H1 (cell line): ENCODE measurements around the gene RANGRF. TPM values are rescaled to one million over a fixed set of nuclear protein-coding genes. Genes with fewer than 3 reads are reported as not detected.

Source experiments
- CTCF ChIA-PET: fragments of 300-600 bp; sonication (Branson Sonifier 250); formaldehyde crosslinking; loops from one replicate; lab custom pipeline; 2021; ENCODE audit not compliant: partially characterized antibody; lab: Charles Lee
- POLR2A ChIA-PET: fragments of 300-600 bp; sonication (Branson Sonifier 250); formaldehyde crosslinking; loops from one replicate; lab custom pipeline; 2021; ENCODE audit warnings: inconsistent platforms; ENCODE audit not compliant: partially characterized antibody; lab: Charles Lee
- DNase-seq, 2 experiments: peaks; one replicate each; pipeline versions ENCODE4 v3.0.0 to v3.0.0-alpha.2; 2010 to 2022; ENCODE audit warnings: low spot score in 2 of 2, low read depth in 1 of 2, mixed read lengths in 1 of 2
- FAIRE-seq: peaks from 2 replicates; lab custom pipeline; 2011; peaks lifted over from hg19 to GRCh38; lab: Jason Lieb, UNC
- H2AFZ ChIP-seq: 2 replicates; pipeline ENCODE4 v1.8.1; 2012; ENCODE audit warnings: low read length, inconsistent platforms
- H2AK5ac ChIP-seq: 2 replicates; pipeline ENCODE4 v1.6.1; 2013; ENCODE audit warnings: low read depth, low read length
- H2BK120ac ChIP-seq: replicated peaks from 2 replicates; pipeline ENCODE3; 2013; ENCODE audit warnings: low read depth, low read length, inconsistent platforms
- H2BK12ac ChIP-seq: 2 replicates; pipeline ENCODE4 v1.6.1; 2013; ENCODE audit warnings: low read depth, low read length
- H2BK15ac ChIP-seq: 2 replicates; pipeline ENCODE4 v1.6.1; 2013; ENCODE audit warnings: low read length
- H2BK20ac ChIP-seq: 2 replicates; pipeline ENCODE4 v1.6.1; 2013; ENCODE audit warnings: low read length
- H2BK5ac ChIP-seq: 2 replicates; pipeline ENCODE4 v1.6.1; 2013; ENCODE audit warnings: low read depth, low read length
- H3K14ac ChIP-seq: 2 replicates; pipeline ENCODE4 v1.6.1; 2013; ENCODE audit warnings: inconsistent platforms; ENCODE audit not compliant: insufficient read length
- H3K18ac ChIP-seq: 2 replicates; pipeline ENCODE4 v1.6.1; 2013; ENCODE audit warnings: low read length; ENCODE audit errors: extremely low read depth
- H3K23ac ChIP-seq: 2 replicates; pipeline ENCODE4 v1.6.1; 2013; ENCODE audit warnings: inconsistent platforms; ENCODE audit not compliant: insufficient read length
- H3K23me2 ChIP-seq: 2 replicates; pipeline ENCODE4 v1.6.1; 2013; ENCODE audit warnings: low read depth, low read length
- H3K27ac ChIP-seq: 2 replicates; pipeline ENCODE4 v1.6.1; 2011; ENCODE audit warnings: low read depth, low read length, inconsistent platforms
- H3K27me3 ChIP-seq, 4 experiments: replicated peaks in 1 of 4; 1 replicate in 1 of 4; 2 replicates in 3 of 4; pipeline versions ENCODE4 v1.6.1 to v1.8.1; 2011 to 2013; ENCODE audit warnings: low read length in 3 of 4, mild to moderate bottlenecking in 3 of 4, inconsistent platforms in 2 of 4, mixed read lengths in 2 of 4, moderate library complexity in 1 of 4; ENCODE audit not compliant: control insufficient read depth in 3 of 4, insufficient read depth in 3 of 4; ENCODE audit errors: extremely low read depth in 1 of 4
- H3K36me3 ChIP-seq, 4 experiments: 2 replicates each; pipeline versions ENCODE4 v1.6.1 to v1.8.1; 2011 to 2013; ENCODE audit warnings: mild to moderate bottlenecking in 4 of 4, low read length in 3 of 4, moderate library complexity in 2 of 4, control low read depth in 1 of 4, inconsistent platforms in 1 of 4; ENCODE audit not compliant: insufficient read depth in 4 of 4, control insufficient read depth in 2 of 4
- H3K4ac ChIP-seq: replicated peaks from 2 replicates; pipeline ENCODE3; 2013; ENCODE audit warnings: low read length, low read depth, mixed read lengths, inconsistent platforms; ENCODE audit not compliant: insufficient read length
- H3K4me1 ChIP-seq, 4 experiments: replicated peaks in 1 of 4; 1 replicate in 1 of 4; 2 replicates in 3 of 4; pipeline versions ENCODE4 v1.6.1 to v1.8.1; 2011 to 2013; ENCODE audit warnings: low read length in 3 of 4, inconsistent platforms in 2 of 4, mixed read lengths in 1 of 4; ENCODE audit not compliant: insufficient read depth in 4 of 4, control insufficient read depth in 3 of 4
- H3K4me2 ChIP-seq, 2 experiments: 2 replicates each; pipeline versions ENCODE4 v1.6.1 to v1.8.1; 2011 to 2013; ENCODE audit warnings: low read depth in 2 of 2, low read length in 2 of 2, control low read depth in 1 of 2, inconsistent platforms in 1 of 2, mild to moderate bottlenecking in 1 of 2; ENCODE audit not compliant: insufficient read depth in 1 of 2
- H3K4me3 ChIP-seq, 4 experiments: fragments of 200-600, 300-600 bp in 1 of 4; sonication (generic), shearing (Covaris generic), sonication (Bioruptor Twin) in 1 of 4; 2 replicates each; pipeline versions ENCODE4 v1.5.1 to v1.8.1; 2011 to 2016; ENCODE audit warnings: low read length in 4 of 4, low read depth in 3 of 4, control low read depth in 2 of 4, inconsistent platforms in 2 of 4, mild to moderate bottlenecking in 2 of 4, mixed read lengths in 1 of 4, moderate library complexity in 1 of 4; ENCODE audit not compliant: insufficient read depth in 2 of 4; ENCODE audit errors: extremely low read depth in 1 of 4
- H3K56ac ChIP-seq: replicated peaks from 2 replicates; pipeline ENCODE3; 2013; ENCODE audit warnings: low read depth, mild to moderate bottlenecking, mixed read lengths, low read length, inconsistent platforms; ENCODE audit not compliant: insufficient read length
- H3K79me1 ChIP-seq: 2 replicates; pipeline ENCODE4 v1.6.1; 2013; ENCODE audit warnings: low read depth, low read length, control low read depth
- H3K79me2 ChIP-seq, 2 experiments: 2 replicates each; pipeline versions ENCODE4 v1.6.1 to v1.8.1; 2012 to 2013; ENCODE audit warnings: low read length in 2 of 2, mild to moderate bottlenecking in 2 of 2, inconsistent platforms in 1 of 2; ENCODE audit not compliant: insufficient read depth in 2 of 2, control insufficient read depth in 1 of 2
- H3K9ac ChIP-seq, 4 experiments: replicated peaks in 1 of 4; 1 replicate in 1 of 4; 2 replicates in 3 of 4; pipeline versions ENCODE4 v1.6.1 to v1.8.1; 2011 to 2013; ENCODE audit warnings: low read depth in 3 of 4, low read length in 3 of 4, control low read depth in 2 of 4, mild to moderate bottlenecking in 2 of 4, moderate library complexity in 2 of 4, inconsistent platforms in 1 of 4; ENCODE audit errors: extremely low read depth in 1 of 4
- H3K9me3 ChIP-seq, 2 experiments: 2 replicates each; pipeline versions ENCODE4 v1.6.1 to v1.8.1; 2012 to 2013; ENCODE audit warnings: mild to moderate bottlenecking in 2 of 2, moderate library complexity in 2 of 2, control low read depth in 1 of 2, inconsistent platforms in 1 of 2, low read depth in 1 of 2, low read length in 1 of 2, mixed read lengths in 1 of 2; ENCODE audit not compliant: insufficient read depth in 2 of 2
- H4K20me1 ChIP-seq, 2 experiments: replicated peaks in 1 of 2; 2 replicates each; pipeline versions ENCODE3 to v1.8.1; 2011 to 2013; ENCODE audit warnings: inconsistent platforms in 2 of 2, low read length in 2 of 2, mild to moderate bottlenecking in 1 of 2; ENCODE audit not compliant: insufficient read depth in 2 of 2, control insufficient read depth in 1 of 2
- H4K5ac ChIP-seq: 2 replicates; pipeline ENCODE4 v1.6.1; 2013; ENCODE audit warnings: low read length, low read depth, mixed read lengths, inconsistent platforms; ENCODE audit not compliant: insufficient read length
- H4K8ac ChIP-seq: 2 replicates; pipeline ENCODE4 v1.8.0; 2013; ENCODE audit warnings: mild to moderate bottlenecking, moderate library complexity, low read length, inconsistent platforms; ENCODE audit not compliant: insufficient read depth; ENCODE audit errors: extremely low read depth
- H4K91ac ChIP-seq: replicated peaks from 2 replicates; pipeline ENCODE3; 2013; ENCODE audit warnings: low read length, mixed read lengths, inconsistent platforms; ENCODE audit not compliant: insufficient read length
- BCL11A ChIP-seq, 2 experiments: IDR thresholded peaks; one replicate each; pipeline ENCODE4 v1.6.1; 2011; ENCODE audit warnings: low read depth in 2 of 2, low read length in 2 of 2, mild to moderate bottlenecking in 2 of 2
- BRCA1 ChIP-seq: IDR thresholded peaks from 2 replicates; pipeline ENCODE4 v1.6.1; 2012; ENCODE audit warnings: low read depth, low read length, improper control_type of control experiment
- EGR1 ChIP-seq: IDR thresholded peaks from 2 replicates; pipeline ENCODE4 v1.6.1; 2011; ENCODE audit warnings: low read depth, low read length, borderline replicate concordance
- WGBS, 2 experiments: shearing (Covaris generic) in 1 of 2; methylation state at CpG; one replicate each; pipeline versions ENCODE4 v1.1.6 to v1.1.7; 2013 to 2015; ENCODE audit warnings: low lambda C conversion rate in 2 of 2, mixed read lengths in 2 of 2, inconsistent platforms in 1 of 2, low coverage in 1 of 2, missing lambda C conversion rate in 1 of 2; ENCODE audit not compliant: insufficient replicate concordance in 2 of 2, insufficient coverage in 1 of 2, insufficient read length in 1 of 2; ENCODE audit errors: extremely low coverage in 1 of 2, missing lambda C conversion rate in 1 of 2; 5-methylcytosine and 5-hydroxymethylcytosine counted together
- polyA plus RNA-seq, 7 experiments: library from polyadenylated mRNA; depleted of rRNA in 3 of 7; stranded (reverse) in 5 of 7; unstranded in 2 of 7; fragments of >200 nt in 5 of 7; fragments of 200-250 nt in 2 of 7; gene quantifications; 1 replicate in 5 of 7; 2 replicates in 1 of 7; 4 replicates in 1 of 7; pipeline versions ENCODE4 v1.2.1 to v1.2.3, GENCODE V29; 2011 to 2013; ENCODE audit warnings: missing spikeins in 2 of 7, mixed read lengths in 2 of 7
- total RNA-seq: library from RNA; stranded (reverse); fragmentation: NEBNext Ultra II Directional; extraction: Animal tissue kit (Norgen Biotek cat#: 25700); gene quantifications from 2 replicates; pipeline ENCODE4 v1.2.1, GENCODE V29; 2021

The RANGRF gene
- total and polyA plus RNA-seq, 2 of the 8 experiments (the other 6 are each of a cell fraction or from before 2014, with no cell fraction given), result 36.9 to 49.6 TPM

DNA sequence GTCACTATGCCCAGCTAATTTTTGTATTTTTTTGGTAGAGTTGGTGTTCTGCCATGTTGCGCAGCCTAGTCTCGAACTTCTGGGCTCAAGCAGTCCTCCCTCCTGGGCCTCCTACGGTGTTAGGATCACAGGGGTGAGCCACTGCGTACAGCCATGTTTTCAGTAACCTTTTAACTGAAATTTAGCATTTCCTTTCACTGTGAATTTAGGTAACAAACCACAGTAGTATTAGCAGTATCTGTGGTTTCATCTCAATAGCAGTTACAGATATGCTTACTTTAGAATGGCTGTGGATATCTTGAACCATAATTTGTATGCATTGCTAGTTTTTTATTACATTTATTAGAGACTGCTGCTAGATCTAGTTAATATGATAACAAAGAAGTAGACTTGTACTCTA is 4.3 kb upstream of the RANGRF start:
- H3K79me1 ChIP-seq, result no peaks in the 10 kb centered on the region
- H3K4ac ChIP-seq, result no peak overlapping the region
- FAIRE-seq (no peak), DNase-seq (no peak)
- no peak overlapping the region for H3K4me2 ChIP-seq
- no peak overlapping the region for H3K56ac ChIP-seq
- peaks cover 7% of the 10 kb centered on the region; the same call in 1 of the 2 replicates for H3K23me2 ChIP-seq
- ChIA-PET CTCF (interaction anchor here (0.7 to 1.1 kb wide), 2 partner anchors 30 to 1377 kb away, joined by 3 to 5 read pairs; no protein-coding TSS in a partner anchor), POLR2A (interaction anchor here (1.3 to 66.3 kb wide), 4 partner anchors 9 to 96 kb away, joined by 4 to 1521 read pairs (median 64); partner anchors contain the start of genes CTC1, PFAS and SLC25A35)
- H4K20me1 ChIP-seq, result no peaks in the 10 kb centered on the region
- 93% methylated on average over 4 of the region's 4 CpGs; no CpG with 5 or more reads in 1 of the 2 experiments for WGBS, 2 experiments
- H3K9ac ChIP-seq, result no peak overlapping the region
- H4K8ac ChIP-seq, result no peak overlapping the region
- no peak overlapping the region for H3K4me3 ChIP-seq
- no peak overlapping the region for H2BK20ac ChIP-seq
- H2AFZ ChIP-seq, result no peak overlapping the region
- no peak overlapping the region for H4K91ac ChIP-seq
- H3K27me3 ChIP-seq, result no peaks in the 10 kb centered on the region
- no peak overlapping the region for H3K23ac ChIP-seq
- H2BK120ac ChIP-seq, result no peak overlapping the region
- no peak overlapping the region for H3K27ac ChIP-seq
- H2BK15ac ChIP-seq, result no peak overlapping the region
- no peak overlapping the region for H2BK12ac ChIP-seq
- H4K5ac ChIP-seq, result no peak overlapping the region
- H3K36me3 ChIP-seq, result no peaks in the 10 kb centered on the region
- no peaks in the 10 kb centered on the region for H3K79me2 ChIP-seq
- no peaks in the 10 kb centered on the region for H3K9me3 ChIP-seq
- H3K18ac ChIP-seq, result no peak overlapping the region
- H2AK5ac ChIP-seq, result no peak overlapping the region
- H3K14ac ChIP-seq, result no peak overlapping the region
- peaks cover 0 to 4% (median 0%) of the 10 kb centered on the region in 4 experiments; a peak in 2 of 7 replicates for H3K4me1 ChIP-seq
- no peak for TF ChIP-seq EGR1
- TF ChIP-seq BRCA1, result no peak
- TF ChIP-seq BCL11A (IDR thresholded peaks at IDR 0.05; ENCODE audit: low read depth in 2 of 2, low read length in 2 of 2), result no peak
- H2BK5ac ChIP-seq, result no peak overlapping the region
